GM23248 (cell line): ENCODE measurements around the gene CD300E.

Experiments used
- EZH2 ChIP-seq: fragments of 200-600 bp; sonication (generic); IDR thresholded peaks from 2 replicates; pipeline ENCODE4 v1.6.1; 2018; ENCODE audit warnings: antibody characterized with exemption, mild to moderate bottlenecking; ENCODE audit not compliant: insufficient read depth, poor library complexity, severe bottlenecking
- EZH2phosphoT487 ChIP-seq: fragments of 200-600 bp; sonication (generic); IDR thresholded peaks from 2 replicates; pipeline ENCODE4 v1.6.1; 2018; ENCODE audit warnings: antibody characterized with exemption, moderate library complexity, mild to moderate bottlenecking, low read depth; ENCODE audit not compliant: insufficient read depth

DNA sequence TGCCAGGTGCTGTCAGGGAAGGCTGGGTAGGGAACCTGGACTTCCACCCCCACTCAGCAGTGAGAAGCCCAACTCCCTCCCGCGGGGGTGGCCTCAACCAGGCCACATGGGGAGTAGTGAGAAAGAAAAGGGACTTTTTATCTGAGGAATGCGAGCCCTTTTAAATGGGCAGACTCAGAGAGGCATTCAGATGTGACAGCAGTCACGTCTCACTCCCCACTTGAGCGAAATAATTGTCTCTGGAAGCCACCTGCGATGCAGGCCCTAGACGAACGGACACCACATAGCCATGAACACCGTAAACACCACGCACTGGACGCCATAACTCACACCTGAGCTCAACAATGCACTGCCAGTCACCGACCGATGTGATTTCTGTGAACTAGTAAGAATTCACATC is 11.9 kb upstream of the CD300E start:
- TF ChIP-seq EZH2: no peak
- TF ChIP-seq EZH2phosphoT487: no peak
